EL (cell line): ENCODE data around the gene GLDN.
"Not testable (repeated sequence)": the region's sequence is repeated elsewhere in the genome, so short reads cannot be mapped to it uniquely, and the experiment has no call there.

ENCODE experiments used
- DNase-seq: peaks from one replicate; pipeline ENCODE4 v3.0.0-alpha.2; 2016

The GLDN gene

DNA sequence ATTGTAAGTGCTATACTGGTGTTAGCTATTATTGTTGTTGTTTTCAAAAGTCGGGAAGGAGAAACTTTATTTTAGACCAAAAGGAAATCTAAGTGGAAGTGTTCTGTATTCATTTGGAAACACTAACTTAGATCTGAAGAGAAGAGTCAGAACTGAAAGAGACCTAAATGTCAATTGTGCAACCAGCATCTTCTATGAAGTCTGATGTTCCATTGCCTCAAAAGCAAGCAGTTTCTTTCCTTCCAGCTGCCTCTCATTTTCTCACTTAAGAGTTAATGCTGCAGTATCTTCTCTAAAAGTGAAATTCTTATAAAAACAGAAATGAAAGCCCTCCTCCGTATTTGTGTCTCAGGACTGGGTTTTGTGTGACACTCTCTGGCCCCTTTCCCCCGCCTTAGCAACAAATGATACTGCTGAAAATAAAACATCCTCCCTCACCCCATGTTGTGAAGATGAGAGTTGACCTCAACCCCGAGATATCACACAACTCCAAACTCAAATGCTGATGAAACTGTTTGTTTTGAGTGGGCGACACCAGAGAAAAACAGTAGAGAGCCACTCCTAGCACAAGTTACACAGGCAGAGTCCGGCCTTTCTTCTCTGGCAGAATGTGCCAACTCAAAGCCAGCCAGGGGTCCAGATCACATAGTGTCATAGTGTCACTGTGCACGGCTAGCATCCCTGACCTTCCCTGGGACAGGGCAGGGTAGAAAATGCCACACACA, 48.9 kb downstream of the GLDN start:
- DNase-seq, result no peak

DNA sequence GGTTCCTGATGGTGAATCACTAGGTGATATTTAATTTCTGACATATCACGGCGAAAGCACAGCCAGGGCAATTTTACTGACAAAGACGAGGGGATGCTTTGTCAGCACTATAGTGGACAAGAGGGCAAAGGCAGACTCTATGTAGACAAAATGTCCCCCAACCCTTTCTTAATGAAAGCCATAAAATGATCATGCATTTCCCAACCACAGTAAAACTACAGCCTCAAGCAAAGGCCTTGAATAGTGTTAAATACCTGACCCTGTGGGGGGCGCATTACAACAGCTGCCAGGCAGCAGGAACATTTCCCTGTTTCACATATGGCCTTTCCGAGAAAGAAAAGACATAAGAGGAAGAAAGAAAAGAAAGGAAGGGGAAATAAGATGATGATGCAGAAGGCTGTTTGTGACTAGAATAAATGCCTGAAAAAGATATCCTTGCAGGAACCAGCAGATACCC, 49.5 kb downstream of the GLDN start:
- no peak for DNase-seq

DNA sequence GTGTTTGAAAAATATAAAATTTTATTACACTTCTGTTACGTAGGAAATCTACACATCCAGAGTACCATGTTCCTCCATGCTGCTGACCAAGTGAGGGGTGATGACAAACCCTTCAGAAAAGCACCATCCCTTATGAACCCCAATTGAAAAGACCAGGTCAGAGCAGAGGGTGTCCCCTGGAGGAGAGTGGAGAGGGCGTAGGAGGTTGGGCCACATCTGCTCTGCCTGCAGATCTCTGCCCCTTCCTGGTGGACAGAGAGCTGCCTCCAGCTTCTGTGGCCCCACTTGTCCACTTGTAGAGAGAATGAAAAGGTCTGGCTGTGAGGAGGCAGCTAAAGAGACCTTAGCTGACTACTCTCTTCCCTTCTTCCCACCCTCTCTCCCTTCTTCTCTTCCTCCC, 55.5 kb downstream of the GLDN start:
- no peak for DNase-seq

DNA sequence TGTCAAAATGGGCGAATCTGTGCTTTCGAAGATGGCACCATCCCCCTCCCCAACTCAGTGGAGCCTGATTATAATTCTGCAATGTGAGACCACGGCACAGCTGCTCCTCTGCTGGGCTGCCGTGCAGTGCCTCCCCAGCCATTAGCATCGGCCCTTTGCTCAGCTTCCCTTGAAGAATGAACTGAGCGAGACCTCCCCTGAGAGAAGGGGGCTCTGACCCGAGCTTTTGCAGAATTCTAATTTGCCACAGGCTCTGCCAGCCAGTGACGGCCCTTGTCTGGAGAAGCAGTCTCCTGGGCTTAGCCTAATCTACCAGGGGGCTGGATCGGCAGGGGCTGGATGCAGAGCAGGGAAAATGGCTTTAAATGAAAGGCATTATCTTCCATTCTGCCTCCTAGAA, 57.2 kb downstream of the GLDN start:
- no peak for DNase-seq

DNA sequence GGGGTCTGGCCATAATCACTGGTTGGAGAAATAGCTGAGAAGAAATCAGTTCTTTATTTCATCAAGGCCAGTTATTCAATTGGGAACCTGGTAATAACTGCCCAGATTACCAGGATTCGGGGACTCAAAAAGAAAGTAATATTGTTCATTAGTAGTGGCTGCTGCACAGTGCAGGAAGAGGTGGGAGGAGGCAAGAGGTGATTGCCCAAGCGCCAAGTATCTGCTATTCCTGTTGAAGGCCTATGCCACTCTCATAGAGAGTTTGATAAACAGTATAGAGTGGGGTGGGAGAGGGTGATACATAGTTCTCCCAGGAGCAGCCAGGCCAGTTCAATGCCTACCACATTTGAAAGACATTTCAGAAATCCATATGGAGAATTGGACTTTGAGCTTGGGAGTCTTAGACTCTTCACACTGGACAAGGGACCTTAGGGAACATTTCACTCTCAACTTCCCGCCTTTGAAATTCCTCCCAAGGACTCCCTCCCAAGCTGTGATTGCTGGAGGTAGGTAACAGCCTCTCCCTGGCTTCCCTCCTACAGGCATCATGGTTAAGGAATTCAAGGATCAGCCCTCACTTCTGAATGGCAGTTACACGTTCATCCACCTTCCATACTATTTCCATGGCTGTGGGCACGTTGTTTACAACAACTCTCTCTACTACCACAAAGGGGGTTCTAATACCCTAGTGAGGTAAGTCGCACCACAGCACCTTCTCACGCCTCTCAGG, 59.8 kb downstream of the GLDN start:
- DNase-seq, result no peak

DNA sequence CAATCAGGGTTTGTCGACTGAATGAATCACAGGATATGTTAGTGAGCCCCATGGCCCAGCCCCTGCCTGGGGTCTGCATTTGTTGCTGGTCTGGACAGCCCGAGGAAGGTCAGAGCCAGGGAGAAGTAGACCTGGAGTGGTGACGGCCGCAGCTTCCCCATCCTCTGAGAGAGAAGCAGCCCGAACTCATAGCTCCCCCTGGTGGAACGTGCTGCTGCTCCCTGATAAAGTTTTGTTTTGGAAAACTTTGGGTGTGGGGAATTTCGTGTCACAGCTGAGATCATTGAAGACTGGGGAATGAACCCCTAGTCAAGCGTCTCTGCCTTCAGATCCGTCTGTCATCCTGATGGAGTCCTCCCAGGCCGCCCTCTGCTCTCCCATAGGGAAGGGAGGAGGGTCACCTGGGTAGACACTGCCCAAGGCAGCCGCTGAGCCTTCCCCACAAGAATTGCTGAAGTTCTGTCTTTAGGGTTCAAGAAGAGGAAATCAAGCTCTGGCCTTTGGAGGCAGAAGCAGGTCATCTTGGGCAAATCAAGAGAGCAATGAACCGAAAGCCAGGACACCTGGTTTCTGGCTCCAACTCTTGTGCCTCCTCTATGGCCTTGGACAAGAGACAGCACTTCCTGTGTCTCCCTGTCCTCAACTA, 60.5 kb downstream of the GLDN start:
- DNase-seq, result peak; percentile 39

DNA sequence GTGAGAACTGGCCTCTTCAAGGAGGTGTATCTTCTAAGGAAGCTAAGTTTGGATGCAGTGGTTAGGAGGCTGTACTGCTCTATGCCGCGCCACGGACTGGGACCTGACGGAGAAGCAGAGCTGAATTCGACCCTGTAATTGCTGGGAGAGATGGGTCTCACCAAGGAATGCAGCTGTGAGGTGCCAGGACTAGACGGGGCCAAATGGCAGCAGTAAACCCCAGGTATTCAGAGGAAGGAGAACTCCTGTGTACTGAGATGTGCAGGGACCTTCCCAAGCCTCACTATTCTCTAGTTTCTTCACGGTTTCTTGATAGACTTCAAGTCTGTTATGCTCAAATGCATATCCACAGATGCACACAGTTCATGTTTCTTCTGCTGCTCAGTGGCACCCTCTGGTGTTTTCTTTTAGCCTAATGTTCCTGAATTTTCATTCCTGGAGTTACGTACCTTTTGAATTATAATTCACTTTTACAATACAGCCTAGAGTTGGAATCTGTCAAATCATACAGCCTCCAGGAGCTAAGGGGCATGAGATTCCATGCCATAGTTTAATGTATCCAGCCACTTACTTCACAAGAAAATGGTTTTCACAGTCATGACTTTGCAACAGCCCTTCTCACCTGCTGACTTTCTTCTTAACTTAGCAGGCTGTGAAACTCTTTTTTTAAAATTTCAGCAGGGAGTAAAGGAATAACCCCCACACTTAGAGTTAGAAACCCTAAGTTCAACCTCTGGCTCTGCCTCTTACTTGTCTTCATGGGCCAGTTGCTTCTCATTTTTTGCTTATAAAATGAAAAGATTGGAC, 61.8 kb downstream of the GLDN start:
- DNase-seq, result peak; percentile 30

DNA sequence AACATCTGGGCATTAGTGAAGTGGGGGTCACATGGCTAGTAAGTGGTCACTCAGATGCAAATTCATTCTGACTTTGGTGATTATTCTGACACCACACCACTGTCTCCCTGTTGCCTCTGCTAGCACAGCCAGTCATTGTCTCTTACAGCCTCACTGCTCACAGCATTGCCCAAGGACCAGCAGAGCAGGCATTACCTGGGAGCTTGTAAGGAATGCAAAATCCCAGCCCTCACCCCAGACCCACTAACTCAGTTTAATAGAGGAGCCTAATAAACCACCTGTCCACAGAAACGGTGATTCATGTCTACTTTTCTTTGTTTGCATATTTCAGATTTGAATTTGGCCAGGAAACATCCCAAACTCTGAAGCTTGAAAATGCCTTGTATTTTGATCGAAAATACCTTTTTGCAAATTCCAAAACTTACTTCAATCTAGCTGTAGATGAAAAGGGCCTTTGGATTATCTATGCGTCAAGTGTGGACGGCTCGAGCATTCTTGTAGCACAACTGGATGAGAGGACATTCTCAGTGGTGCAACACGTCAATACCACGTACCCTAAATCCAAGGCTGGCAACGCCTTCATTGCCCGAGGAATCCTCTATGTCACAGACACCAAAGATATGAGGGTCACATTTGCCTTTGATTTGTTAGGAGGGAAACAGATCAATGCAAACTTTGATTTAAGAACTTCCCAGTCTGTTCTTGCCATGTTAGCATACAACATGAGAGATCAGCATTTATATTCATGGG, 62.7 kb downstream of the GLDN start:
- no peak for DNase-seq

DNA sequence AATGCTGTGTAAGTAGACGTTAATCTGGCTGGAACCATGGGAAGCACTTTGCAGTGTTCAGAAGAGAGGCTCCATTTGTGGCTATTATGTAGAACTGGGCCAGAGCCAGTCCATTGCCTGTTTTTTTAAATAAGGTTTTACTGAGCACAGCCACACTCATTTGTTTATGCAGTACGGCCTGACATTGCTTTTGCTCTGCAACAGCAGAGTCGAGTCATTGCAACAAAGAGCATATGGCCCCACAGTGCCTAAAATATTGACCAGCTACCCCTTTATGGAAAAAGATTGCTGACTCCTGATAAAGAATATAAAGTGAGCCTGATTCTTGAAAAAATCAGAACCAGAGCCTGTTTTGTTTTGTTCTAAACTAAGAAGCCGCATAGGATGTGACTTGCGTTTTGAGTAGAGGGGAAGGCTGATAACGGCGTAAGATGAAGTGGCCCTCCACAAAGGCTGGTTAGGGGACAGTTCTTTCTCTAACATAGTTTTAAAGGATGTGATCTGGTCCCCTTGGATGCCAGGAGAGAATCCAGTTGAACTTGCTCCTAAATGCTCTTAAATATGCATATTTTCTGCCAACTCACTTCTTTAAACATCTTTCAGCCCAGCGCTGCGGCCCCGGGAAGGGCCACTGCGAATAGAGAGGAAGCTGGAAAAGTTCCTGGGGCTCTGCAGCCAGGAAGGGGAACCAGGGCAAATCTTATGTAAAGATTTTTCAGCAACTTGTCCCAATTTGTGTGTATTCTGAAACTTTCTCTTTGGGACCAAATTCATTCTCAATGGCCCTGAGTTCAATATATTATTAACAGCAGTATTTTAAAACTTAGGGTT, 64.5 kb downstream of the GLDN start:
- DNase-seq, result no peak

DNA sequence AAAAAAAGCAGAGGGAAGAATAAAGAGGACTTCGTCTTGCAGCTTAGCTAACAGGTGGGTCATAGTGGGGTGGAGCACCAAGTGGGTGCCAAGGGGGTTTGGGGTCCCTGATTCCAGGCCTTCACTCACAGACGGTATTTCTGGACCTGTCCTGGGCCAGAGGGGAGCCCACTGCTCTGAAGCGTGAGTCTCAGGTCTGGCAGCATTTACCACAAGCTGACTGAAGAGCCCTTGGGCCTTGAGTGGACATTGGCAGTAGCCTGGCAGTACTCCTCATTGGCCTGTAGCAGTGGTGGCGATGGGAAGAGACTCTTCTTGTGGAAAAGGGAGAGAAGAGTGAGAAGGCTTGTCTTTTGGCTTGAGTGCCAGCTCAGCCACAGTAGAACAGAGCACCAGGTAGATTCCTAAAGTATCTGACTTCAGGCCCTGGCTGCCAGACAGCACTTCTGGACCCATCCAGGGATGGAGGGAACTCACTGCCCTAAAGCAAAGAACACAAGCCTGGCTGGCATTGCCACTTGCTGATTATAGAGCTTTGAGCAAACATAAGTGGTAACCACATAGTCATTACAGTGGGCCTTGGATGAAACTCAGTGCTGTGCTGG, 72.9 kb downstream of the GLDN start:
- no peak for DNase-seq

DNA sequence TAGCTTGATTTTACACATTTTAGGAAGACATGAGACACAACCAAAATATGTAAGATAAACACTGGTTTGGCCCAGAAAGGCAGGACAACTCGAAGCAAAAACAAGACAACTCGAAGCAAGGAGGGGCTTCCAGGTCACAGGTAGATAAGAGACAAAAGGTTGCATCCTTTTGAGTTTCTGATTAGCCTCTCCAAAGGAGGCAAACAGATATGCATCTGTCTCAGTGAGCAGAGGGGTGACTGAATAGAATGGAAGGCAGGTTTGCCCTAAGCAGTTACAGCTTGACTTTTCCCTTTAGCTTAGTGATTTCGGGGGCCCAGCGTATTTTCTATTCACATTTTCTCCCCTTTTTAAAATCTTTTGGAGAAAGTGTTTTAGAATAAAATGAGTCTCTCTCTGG, 74.7 kb downstream of the GLDN start:
- DNase-seq, result no peak

DNA sequence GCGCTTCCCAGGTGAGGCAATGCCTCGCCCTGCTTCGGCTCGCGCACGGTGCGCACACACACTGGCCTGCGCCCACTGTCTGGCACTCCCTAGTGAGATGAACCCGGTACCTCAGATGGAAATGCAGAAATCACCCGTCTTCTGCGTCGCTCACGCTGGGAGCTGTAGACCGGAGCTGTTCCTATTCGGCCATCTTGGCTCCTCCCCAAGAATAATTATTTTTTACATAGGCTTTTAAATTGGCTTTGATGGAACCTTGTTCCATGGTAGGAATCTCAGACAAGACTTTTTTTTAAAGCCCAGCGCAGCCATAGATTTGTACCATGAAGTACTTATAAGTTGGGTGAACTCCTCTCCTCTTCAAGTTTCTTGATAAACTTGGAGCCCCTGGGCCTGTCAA, 81.6 kb downstream of the GLDN start:
- DNase-seq, result not testable (repeated sequence)

DNA sequence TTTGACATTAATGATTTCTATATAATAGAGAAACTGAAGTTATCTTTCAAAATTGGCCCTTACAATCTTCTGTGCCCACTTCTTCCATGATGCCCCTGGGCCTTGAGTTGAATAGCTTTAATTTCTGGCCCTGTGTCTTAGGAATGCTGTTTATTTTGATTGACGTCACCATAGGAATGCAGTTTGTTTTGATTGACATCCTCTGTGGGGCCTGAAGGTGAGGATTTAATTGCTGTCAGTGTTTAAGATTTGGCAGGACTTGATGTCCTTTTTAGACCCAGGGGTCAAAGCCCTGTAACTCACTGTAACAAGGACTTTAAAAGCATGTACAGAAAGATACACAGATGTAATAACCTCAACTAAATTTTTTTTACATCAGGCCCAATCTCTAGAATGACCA, 83.3 kb downstream of the GLDN start:
- no peak for DNase-seq

DNA sequence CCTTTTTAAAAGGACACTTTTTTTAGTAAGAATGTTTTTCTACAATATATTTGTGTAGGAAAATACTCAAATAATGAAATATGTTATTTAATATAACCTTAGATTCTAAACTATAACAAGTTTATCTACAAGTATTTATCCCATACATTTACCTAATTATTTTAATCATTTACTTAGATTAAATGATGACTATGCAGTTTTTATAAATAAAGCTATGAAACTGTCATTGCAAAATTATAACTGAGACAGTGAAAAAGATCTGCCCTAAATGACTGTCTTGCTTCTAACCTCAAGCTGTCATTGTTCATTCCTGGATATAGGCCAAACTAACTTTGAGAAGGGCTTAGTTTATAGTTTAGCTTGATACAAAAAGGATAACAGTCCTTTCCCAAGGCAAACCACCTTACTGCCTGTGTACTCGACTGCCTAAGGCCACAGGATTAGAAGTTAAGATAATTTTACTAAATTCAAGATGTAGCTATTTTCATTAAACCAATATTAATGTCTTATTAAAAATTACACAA, 84.1 kb downstream of the GLDN start:
- DNase-seq, result no peak

DNA sequence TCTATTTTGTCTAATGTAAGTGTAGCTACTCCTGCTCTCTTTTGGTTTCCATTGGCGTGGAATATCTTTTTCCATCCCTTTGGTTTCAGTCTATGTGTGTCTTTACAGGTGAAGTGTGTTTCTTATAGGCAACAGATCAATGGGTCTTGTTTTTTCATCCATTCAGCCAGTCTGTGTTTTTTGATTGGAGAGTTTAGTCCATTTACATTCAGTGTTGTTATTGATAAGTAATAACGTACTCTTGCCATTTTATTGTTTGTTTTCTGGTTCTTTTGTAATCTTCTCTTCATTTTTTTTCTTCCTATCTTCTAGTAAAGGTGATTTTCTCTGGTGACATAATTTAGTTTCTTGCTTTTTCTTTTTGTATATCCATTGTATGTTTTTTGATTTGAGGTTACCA, 97.1 kb downstream of the GLDN start:
- no peak for DNase-seq

DNA sequence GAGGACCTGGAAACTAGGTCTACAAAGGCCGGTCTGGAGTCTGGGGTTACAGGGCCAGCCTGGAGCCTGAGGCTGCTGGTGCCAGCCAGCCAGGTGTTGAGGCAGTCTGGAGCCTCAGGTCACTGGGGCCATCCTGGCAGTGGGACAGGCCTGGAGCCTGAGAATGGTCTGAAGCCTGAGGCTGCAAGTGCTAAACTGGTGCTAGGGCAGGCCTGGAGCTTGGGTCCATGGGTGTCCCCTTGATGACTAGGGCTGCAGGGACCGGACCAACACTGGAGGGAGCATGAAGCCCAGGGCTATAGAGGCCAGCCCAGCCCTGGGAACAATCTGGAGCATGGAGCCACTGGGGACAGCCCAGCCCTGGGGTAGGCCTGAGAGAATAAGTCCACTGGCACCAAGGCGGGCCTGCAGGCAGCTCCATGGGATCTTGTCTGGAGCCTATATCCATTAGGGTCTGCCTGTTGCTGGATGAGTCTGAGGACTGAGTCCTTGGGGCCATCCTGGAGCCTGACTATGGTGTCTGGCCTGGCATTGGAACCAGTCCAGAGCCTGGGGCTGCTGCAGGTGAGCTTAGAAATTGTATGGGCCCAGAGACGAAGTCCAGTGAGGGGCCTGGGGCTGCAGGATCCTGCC, 101.9 kb downstream of the GLDN start:
- DNase-seq, result no peak

DNA sequence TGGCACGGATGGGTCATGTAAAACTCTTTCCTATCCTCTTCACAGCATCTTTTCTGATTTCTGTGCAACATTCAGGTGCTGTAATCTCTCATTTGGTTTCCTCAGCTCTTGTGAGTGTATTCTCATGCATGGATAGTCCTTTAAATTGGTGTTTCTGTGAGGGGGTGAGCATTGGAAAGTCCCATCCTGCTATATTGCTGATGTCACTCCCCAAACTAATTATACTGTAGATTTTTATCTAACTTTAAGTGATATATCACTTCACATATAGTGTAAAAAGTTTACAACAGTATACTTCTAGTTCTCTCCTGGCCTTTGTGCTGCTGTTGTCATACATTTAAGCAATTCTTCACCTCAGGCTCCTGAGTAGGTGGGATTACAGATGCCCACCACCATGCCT, 102.7 kb downstream of the GLDN start:
- DNase-seq, result no peak

DNA sequence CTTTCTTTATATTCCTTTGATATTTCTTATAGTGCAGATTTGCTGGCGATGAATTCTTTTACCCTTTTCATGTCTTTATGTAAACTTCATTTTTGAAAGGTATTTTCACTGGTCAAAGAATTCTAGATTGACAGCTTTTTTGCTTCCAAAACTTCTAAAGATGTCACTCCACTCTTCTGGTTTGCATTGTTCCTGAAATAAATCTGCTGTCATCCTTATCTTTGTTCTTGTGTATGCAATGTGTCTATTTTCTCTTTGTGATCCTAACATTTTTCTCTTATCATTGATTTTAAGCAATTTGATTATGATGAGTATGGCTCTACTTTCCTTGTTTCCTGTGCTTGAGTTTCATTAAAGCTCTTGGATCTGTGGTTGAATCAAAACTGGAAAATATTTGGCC, 103.4 kb downstream of the GLDN start:
- DNase-seq, result no peak

DNA sequence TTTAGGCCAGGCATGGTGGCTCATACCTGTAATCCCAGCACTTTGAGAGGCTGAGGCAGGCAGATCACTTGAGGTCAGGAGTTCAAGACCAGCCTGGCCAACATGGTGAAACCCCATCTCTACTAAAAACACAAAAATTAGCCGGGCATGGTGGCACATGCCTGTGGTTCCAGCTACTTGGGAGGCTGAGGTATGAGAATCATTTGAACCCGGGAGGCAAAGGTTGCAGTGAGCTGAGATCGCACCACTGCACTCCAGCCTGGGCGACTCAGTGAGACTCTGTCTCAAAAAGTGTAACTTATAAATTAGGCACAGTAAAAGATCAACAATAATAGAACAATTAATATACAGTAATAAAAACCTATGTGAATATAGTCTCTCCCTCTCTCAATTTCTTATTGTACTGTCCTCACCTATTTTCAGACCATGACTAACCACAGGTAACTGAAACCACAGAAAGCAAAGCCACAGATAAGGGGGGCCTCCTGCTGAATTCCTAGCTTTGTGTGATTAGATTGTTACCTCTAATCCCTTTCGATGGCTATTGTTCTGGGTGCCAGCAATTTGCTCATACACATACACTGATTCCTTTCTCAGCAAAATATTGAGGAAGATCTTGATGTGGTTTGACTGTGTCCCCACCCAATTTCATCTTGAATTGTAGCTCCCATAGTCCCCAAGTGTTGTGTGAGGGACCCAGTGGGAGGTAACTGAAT, 104.7 kb downstream of the GLDN start:
- DNase-seq, result not testable (repeated sequence)
